IPS-18a (cell line): Measurements from ENCODE around the gene E2F3.
"Not testable (repeated sequence)": the region's sequence is repeated elsewhere in the genome, so short reads cannot be mapped to it uniquely, and the experiment has no call there.

ENCODE experiments used
- H3K27ac ChIP-seq: one replicate; pipeline ENCODE4 v1.5.1; 2013; ENCODE audit warnings: low read length
- H3K27me3 ChIP-seq: one replicate; pipeline ENCODE4 v1.6.1; 2013; ENCODE audit warnings: mild to moderate bottlenecking, low read length; ENCODE audit not compliant: control insufficient read depth, insufficient read depth
- H3K36me3 ChIP-seq: one replicate; pipeline ENCODE4 v1.6.1; 2013; ENCODE audit warnings: low read depth, low read length; ENCODE audit not compliant: control insufficient read depth
- H3K4me1 ChIP-seq: one replicate; pipeline ENCODE4 v1.6.1; 2013; ENCODE audit warnings: low read depth, low read length; ENCODE audit not compliant: control insufficient read depth
- H3K4me3 ChIP-seq: one replicate; pipeline ENCODE4 v1.5.1; 2013; ENCODE audit warnings: low read length
- H3K9ac ChIP-seq: one replicate; pipeline ENCODE4 v1.6.1; 2013; ENCODE audit warnings: mild to moderate bottlenecking, low read length, moderate library complexity
- H3K9me3 ChIP-seq: one replicate; pipeline ENCODE4 v1.6.1; 2013; ENCODE audit warnings: low read depth, low read length; ENCODE audit not compliant: control insufficient read depth

E2F3 gene

GRCh38 chr6:20498041-20498385, 96.3 kb downstream of the E2F3 start:
- Histone ChIP-seq H3K27me3 (no peaks in the 10 kb centered on the region), H3K4me1 (no peaks in the 10 kb centered on the region), H3K9ac (no peak overlapping the region), H3K9me3 (no peaks in the 10 kb centered on the region), H3K27ac (no peak overlapping the region), H3K36me3 (no peaks in the 10 kb centered on the region), H3K4me3 (no peak overlapping the region)

GRCh38 chr6:20509212-20509611, 107.5 kb downstream of the E2F3 start:
- H3K27ac ChIP-seq, result no peak overlapping the region
- no peaks in the 10 kb centered on the region for H3K4me1 ChIP-seq
- no peak overlapping the region for H3K4me3 ChIP-seq
- H3K27me3 ChIP-seq, result no peaks in the 10 kb centered on the region
- no peaks in the 10 kb centered on the region for H3K9me3 ChIP-seq
- H3K36me3 ChIP-seq, result no peaks in the 10 kb centered on the region
- H3K9ac ChIP-seq, result no peak overlapping the region

GRCh38 chr6:20511852-20512251, 110.2 kb downstream of the E2F3 start:
- no peaks in the 10 kb centered on the region for H3K36me3 ChIP-seq
- H3K27me3 ChIP-seq, result no peaks in the 10 kb centered on the region
- H3K4me3 ChIP-seq, result no peak overlapping the region
- H3K4me1 ChIP-seq, result no peaks in the 10 kb centered on the region
- H3K27ac ChIP-seq, result no peak overlapping the region
- H3K9me3 ChIP-seq, result no peaks in the 10 kb centered on the region
- no peak overlapping the region for H3K9ac ChIP-seq

- H3K27ac ChIP-seq, H3K9ac ChIP-seq, H3K9me3 ChIP-seq, H3K27me3 ChIP-seq, H3K4me1 ChIP-seq, H3K4me3 ChIP-seq, H3K36me3 ChIP-seq: not testable (repeated sequence)
Measured at GRCh38 chr6:20525208-20525607, 123.5 kb downstream of the E2F3 start.

- H3K4me1 ChIP-seq, H3K9ac ChIP-seq, H3K4me3 ChIP-seq, H3K36me3 ChIP-seq, H3K9me3 ChIP-seq, H3K27me3 ChIP-seq, H3K27ac ChIP-seq: not testable (repeated sequence)
Measured at GRCh38 chr6:20529086-20529448, 127.4 kb downstream of the E2F3 start.

GRCh38 chr6:20532881-20533280, 131.2 kb downstream of the E2F3 start:
- Histone ChIP-seq H3K36me3 (no peaks in the 10 kb centered on the region), H3K4me1 (peaks cover 10% of the 10 kb centered on the region), H3K27me3 (no peaks in the 10 kb centered on the region), H3K4me3 (no peak overlapping the region), H3K9me3 (no peaks in the 10 kb centered on the region), H3K9ac (no peak overlapping the region), H3K27ac (no peak overlapping the region)

- Histone ChIP-seq H3K9me3 (no peaks in the 10 kb centered on the region), H3K36me3 (no peaks in the 10 kb centered on the region), H3K4me3 (peak overlapping the region; percentile 93), H3K4me1 (peaks cover 10% of the 10 kb centered on the region), H3K27me3 (no peaks in the 10 kb centered on the region), H3K27ac (peak overlapping the region; percentile 93), H3K9ac (peak overlapping the region; percentile 94)
Measured at GRCh38 chr6:20533746-20534294, 132.1 kb downstream of the E2F3 start.

- Histone ChIP-seq H3K4me1 (peaks cover 10% of the 10 kb centered on the region), H3K27ac (peak within 1 kb of the TSS; percentile 93), H3K27me3 (no peaks in the 10 kb centered on the region), H3K4me3 (peak within 1 kb of the TSS; percentile 93), H3K9ac (peak within 1 kb of the TSS; percentile 94), H3K36me3 (no peaks in the 10 kb centered on the region), H3K9me3 (no peaks in the 10 kb centered on the region)
Measured at GRCh38 chr6:20534295-20535262, 132.9 kb downstream of the E2F3 start, which contains the start of gene CDKAL1. Gene CDKAL1 (plus strand): TSS chr6:20534457. CDS start chr6:20546351, 11,894 bp downstream.

- peaks cover 3% of the 10 kb centered on the region for H3K36me3 ChIP-seq
- H3K27me3 ChIP-seq, result no peaks in the 10 kb centered on the region
- peaks cover 10% of the 10 kb centered on the region for H3K4me1 ChIP-seq
- no peak overlapping the region for H3K9ac ChIP-seq
- no peak overlapping the region for H3K27ac ChIP-seq
- H3K4me3 ChIP-seq, result no peak overlapping the region
- H3K9me3 ChIP-seq, result no peaks in the 10 kb centered on the region
Measured at GRCh38 chr6:20538131-20538662, 136.5 kb downstream of the E2F3 start.

- Histone ChIP-seq H3K27me3 (no peaks in the 10 kb centered on the region), H3K4me3 (no peak overlapping the region), H3K27ac (no peak overlapping the region), H3K36me3 (peaks cover 3% of the 10 kb centered on the region), H3K9ac (no peak overlapping the region), H3K4me1 (peaks cover 6% of the 10 kb centered on the region), H3K9me3 (no peaks in the 10 kb centered on the region)
Measured at GRCh38 chr6:20538907-20539306, 137.2 kb downstream of the E2F3 start.

GRCh38 chr6:20539387-20539786, 137.7 kb downstream of the E2F3 start:
- Histone ChIP-seq H3K4me3 (no peak overlapping the region), H3K36me3 (peaks cover 3% of the 10 kb centered on the region), H3K9ac (no peak overlapping the region), H3K27ac (no peak overlapping the region), H3K27me3 (no peaks in the 10 kb centered on the region), H3K4me1 (peaks cover 5% of the 10 kb centered on the region), H3K9me3 (no peaks in the 10 kb centered on the region)
